ENCODE measurements around the gene ANP32A.

GRCh38 chr15:68834346-68834745 is 13.7 kb upstream of the ANP32A start:
- no peak for TF ChIP-seq CTCF (IDR thresholded peaks at IDR 0.05)
- no peak for TF ChIP-seq EP300 (IDR thresholded peaks at IDR 0.05)
